Gastrocnemius medialis (tissue), 4 donors: ENCODE measurements around the gene TMEM267.

ENCODE experiments used
- POLR2A ChIP-seq, 2 donors: fragments of 450-650 bp; IDR thresholded peaks; one replicate each; pipeline ENCODE4 v1.6.1; 2017; ENCODE audit warnings: antibody characterized with exemption in 2 of 2, mild to moderate bottlenecking in 2 of 2, moderate library complexity in 2 of 2
- TF ChIP-seq, protein P1 (sequence below), 5 experiments: fragments of 450-650 bp in 3 of 5; fragments of 200-600 bp in 2 of 5; sonication (generic) in 2 of 5; IDR thresholded peaks in 4 of 5; conservative IDR thresholded peaks in 1 of 5; 1 replicate in 4 of 5; 2 replicates in 1 of 5; pipeline ENCODE4 v1.5.1; 2016 to 2019; ENCODE audit warnings: antibody characterized with exemption in 5 of 5, mild to moderate bottlenecking in 3 of 5, moderate library complexity in 3 of 5

DNA sequence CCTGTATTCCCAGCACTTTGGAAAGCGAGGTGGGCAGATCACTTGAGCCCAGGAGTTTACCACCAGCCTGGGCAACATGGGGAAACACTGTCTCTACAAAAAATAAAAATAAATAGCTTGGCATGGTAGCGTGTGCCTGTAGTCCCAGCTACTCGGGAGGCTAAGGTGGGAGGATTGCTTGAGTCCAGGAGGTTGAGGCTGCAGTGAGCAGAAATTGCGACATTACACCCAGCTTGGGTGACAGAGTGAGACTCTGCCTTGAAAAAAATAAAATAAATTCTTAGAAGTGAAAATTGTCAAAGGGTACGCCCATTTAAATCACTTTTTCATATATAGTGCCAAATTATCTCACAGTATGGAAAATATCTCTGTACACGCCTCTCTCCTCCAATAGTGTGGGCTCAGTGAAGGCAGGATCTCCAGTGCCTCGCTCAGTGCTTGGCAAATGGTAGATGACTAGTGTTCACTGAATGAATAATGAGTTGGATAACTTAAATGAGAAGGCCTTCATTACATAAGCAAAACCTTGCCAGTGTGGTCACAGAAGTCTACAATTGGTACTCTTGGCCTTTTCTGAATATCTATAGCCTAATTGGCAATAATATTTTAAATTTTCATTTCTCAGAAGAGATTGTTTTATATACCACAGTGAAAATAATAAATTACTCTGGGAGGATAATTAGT is 62.1 kb downstream of the TMEM267 start:
- TF ChIP-seq, protein P1, sequence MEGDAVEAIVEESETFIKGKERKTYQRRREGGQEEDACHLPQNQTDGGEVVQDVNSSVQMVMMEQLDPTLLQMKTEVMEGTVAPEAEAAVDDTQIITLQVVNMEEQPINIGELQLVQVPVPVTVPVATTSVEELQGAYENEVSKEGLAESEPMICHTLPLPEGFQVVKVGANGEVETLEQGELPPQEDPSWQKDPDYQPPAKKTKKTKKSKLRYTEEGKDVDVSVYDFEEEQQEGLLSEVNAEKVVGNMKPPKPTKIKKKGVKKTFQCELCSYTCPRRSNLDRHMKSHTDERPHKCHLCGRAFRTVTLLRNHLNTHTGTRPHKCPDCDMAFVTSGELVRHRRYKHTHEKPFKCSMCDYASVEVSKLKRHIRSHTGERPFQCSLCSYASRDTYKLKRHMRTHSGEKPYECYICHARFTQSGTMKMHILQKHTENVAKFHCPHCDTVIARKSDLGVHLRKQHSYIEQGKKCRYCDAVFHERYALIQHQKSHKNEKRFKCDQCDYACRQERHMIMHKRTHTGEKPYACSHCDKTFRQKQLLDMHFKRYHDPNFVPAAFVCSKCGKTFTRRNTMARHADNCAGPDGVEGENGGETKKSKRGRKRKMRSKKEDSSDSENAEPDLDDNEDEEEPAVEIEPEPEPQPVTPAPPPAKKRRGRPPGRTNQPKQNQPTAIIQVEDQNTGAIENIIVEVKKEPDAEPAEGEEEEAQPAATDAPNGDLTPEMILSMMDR (IDR thresholded peaks at IDR 0.05 in 4 of 5, conservative IDR thresholded peaks at IDR 0.05 in 1 of 5) = no peak
- TF ChIP-seq POLR2A (IDR thresholded peaks at IDR 0.05) = no peak
